A673 (cell line): ENCODE results near the gene AK5.

Experiments
- EZH2 ChIP-seq: fragments of 200-600 bp; sonication (generic); IDR thresholded peaks from 2 replicates; pipeline ENCODE4 v1.6.1; 2017; ENCODE audit warnings: borderline replicate concordance, low read depth, mild to moderate bottlenecking, mixed read lengths, antibody characterized with exemption, low read length; ENCODE audit not compliant: poor library complexity, severe bottlenecking
- TF ChIP-seq, protein P1 (sequence below): fragments of 300-800, 200-600 bp; sonication (generic); conservative IDR thresholded peaks from 2 replicates; pipeline ENCODE4 v1.5.1; 2017; ENCODE audit warnings: low read depth, mild to moderate bottlenecking, antibody characterized with exemption, low read length, moderate library complexity, mixed read lengths

DNA sequence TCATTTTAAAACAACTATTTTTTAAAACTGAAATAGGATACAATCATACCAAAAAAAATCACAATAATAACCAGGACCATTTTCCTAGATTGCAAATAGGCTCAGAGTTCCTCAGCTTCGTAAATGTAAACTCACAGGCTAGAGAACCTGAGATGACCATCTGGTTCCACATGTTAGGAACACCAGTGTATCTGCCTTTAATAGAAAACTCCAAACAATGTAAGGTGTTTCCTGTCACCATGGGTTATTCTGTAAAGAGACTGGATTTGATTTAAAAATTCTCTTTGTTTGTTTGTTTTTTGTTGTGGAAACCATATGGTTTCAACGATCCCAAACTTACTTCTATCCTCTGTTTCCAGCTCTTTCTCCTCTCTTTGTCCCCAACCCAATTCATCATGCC lies 203.1 kb downstream of the AK5 start:
- TF ChIP-seq, protein P1, sequence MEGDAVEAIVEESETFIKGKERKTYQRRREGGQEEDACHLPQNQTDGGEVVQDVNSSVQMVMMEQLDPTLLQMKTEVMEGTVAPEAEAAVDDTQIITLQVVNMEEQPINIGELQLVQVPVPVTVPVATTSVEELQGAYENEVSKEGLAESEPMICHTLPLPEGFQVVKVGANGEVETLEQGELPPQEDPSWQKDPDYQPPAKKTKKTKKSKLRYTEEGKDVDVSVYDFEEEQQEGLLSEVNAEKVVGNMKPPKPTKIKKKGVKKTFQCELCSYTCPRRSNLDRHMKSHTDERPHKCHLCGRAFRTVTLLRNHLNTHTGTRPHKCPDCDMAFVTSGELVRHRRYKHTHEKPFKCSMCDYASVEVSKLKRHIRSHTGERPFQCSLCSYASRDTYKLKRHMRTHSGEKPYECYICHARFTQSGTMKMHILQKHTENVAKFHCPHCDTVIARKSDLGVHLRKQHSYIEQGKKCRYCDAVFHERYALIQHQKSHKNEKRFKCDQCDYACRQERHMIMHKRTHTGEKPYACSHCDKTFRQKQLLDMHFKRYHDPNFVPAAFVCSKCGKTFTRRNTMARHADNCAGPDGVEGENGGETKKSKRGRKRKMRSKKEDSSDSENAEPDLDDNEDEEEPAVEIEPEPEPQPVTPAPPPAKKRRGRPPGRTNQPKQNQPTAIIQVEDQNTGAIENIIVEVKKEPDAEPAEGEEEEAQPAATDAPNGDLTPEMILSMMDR: no peak
- TF ChIP-seq EZH2: no peak
